ENCODE results near the gene ACOX3.
A peak's percentile ranks its signal among the peaks of the same experiment; 100 is the strongest.
"Not testable (repeated sequence)": the region's sequence is repeated elsewhere in the genome, so short reads cannot be mapped to it uniquely, and the experiment has no call there.

Gene ACOX3

GRCh38 chr4:8431553-8431952 is 9.0 kb downstream of the ACOX3 start:
- no peak for DNase-seq

- peak; percentile 99 for DNase-seq
Observed at GRCh38 chr4:8428288-8429097, 12.0 kb downstream of the ACOX3 start.

GRCh38 chr4:8427761-8428287 is 12.7 kb downstream of the ACOX3 start:
- no peak for DNase-seq

GRCh38 chr4:8427262-8427661 is 13.3 kb downstream of the ACOX3 start:
- DNase-seq = no peak

- DNase-seq = no peak
Observed at GRCh38 chr4:8422786-8423185, 17.7 kb downstream of the ACOX3 start.

GRCh38 chr4:8422327-8422726 is 18.2 kb downstream of the ACOX3 start:
- no peak for DNase-seq

- DNase-seq = not testable (repeated sequence)
Observed at GRCh38 chr4:8420151-8420550, 20.4 kb downstream of the ACOX3 start.

- DNase-seq = peak; percentile 71
Observed at GRCh38 chr4:8419222-8420041, 21.1 kb downstream of the ACOX3 start.

GRCh38 chr4:8417071-8417614 is 23.4 kb downstream of the ACOX3 start:
- no peak for DNase-seq

- DNase-seq = no peak
Observed at GRCh38 chr4:8414377-8414776, 26.1 kb downstream of the ACOX3 start.

GRCh38 chr4:8412288-8412687 is 28.2 kb downstream of the ACOX3 start:
- DNase-seq = no peak

GRCh38 chr4:8411351-8412180 is 29.0 kb downstream of the ACOX3 start:
- DNase-seq = no peak

- no peak for DNase-seq
Observed at GRCh38 chr4:8410641-8411271, 29.8 kb downstream of the ACOX3 start.

GRCh38 chr4:8410066-8410625 is 30.4 kb downstream of the ACOX3 start:
- DNase-seq = no peak

- peak; percentile 67 for DNase-seq
Observed at GRCh38 chr4:8409264-8410065, 31.1 kb downstream of the ACOX3 start.

GRCh38 chr4:8407756-8408155 is 32.8 kb downstream of the ACOX3 start:
- no peak for DNase-seq

- DNase-seq = no peak
Observed at GRCh38 chr4:8407316-8407715, 33.2 kb downstream of the ACOX3 start.

GRCh38 chr4:8406887-8407286 is 33.6 kb downstream of the ACOX3 start:
- not testable (repeated sequence) for DNase-seq

- DNase-seq = no peak
Observed at GRCh38 chr4:8405516-8405875, 35.0 kb downstream of the ACOX3 start.

- no peak for DNase-seq
Observed at GRCh38 chr4:8404791-8405515, 35.6 kb downstream of the ACOX3 start.
